Liver (tissue), 9 donors: ENCODE measurements around the gene PARVB. TPM values are rescaled to one million over a fixed set of nuclear protein-coding genes. Genes with fewer than 3 reads are reported as not detected.

ENCODE experiments used
- DNase-seq: peaks from one replicate; pipeline ENCODE4 v3.0.0-alpha.2; 2017; ENCODE audit warnings: low spot score
- H3K27ac ChIP-seq, 2 donors: one replicate each; pipeline ENCODE4 v1.7.0; 2013; ENCODE audit warnings: inconsistent platforms in 2 of 2, low read length in 2 of 2, control low read depth in 1 of 2, low read depth in 1 of 2, mild to moderate bottlenecking in 1 of 2
- H3K27me3 ChIP-seq, 4 donors: one replicate each; pipeline versions ENCODE4 v1.6.1 to v1.7.0; 2013; ENCODE audit warnings: low read length in 3 of 4, inconsistent platforms in 1 of 4, mild to moderate bottlenecking in 1 of 4, moderate library complexity in 1 of 4; ENCODE audit not compliant: control insufficient read depth in 4 of 4, insufficient read depth in 4 of 4
- H3K36me3 ChIP-seq, 4 donors: one replicate each; pipeline versions ENCODE4 v1.6.1 to v1.7.0; 2013; ENCODE audit warnings: low read length in 3 of 4, mild to moderate bottlenecking in 3 of 4, low read depth in 1 of 4, moderate library complexity in 1 of 4; ENCODE audit not compliant: control insufficient read depth in 4 of 4, insufficient read depth in 3 of 4
- H3K4me1 ChIP-seq, 4 donors: one replicate each; pipeline versions ENCODE4 v1.6.1 to v1.7.0; 2013; ENCODE audit warnings: low read length in 3 of 4, mild to moderate bottlenecking in 3 of 4, moderate library complexity in 1 of 4; ENCODE audit not compliant: control insufficient read depth in 4 of 4, insufficient read depth in 4 of 4
- H3K4me3 ChIP-seq, 3 donors: one replicate each; pipeline versions ENCODE4 v1.6.1 to v1.7.0; 2013; ENCODE audit warnings: low read length in 3 of 3, control low read depth in 1 of 3, low read depth in 1 of 3, mild to moderate bottlenecking in 1 of 3
- H3K9ac ChIP-seq, 2 donors: one replicate each; pipeline ENCODE4 v1.7.0; 2013; ENCODE audit warnings: low read length in 2 of 2, mild to moderate bottlenecking in 2 of 2, moderate library complexity in 2 of 2, control low read depth in 1 of 2, low read depth in 1 of 2
- H3K9me3 ChIP-seq, 4 donors: one replicate each; pipeline versions ENCODE4 v1.6.1 to v1.7.0; 2013; ENCODE audit warnings: low read length in 3 of 4; ENCODE audit not compliant: control insufficient read depth in 4 of 4
- CTCF ChIP-seq: fragments of 150-350 bp; IDR thresholded peaks from 2 replicates; pipeline ENCODE4 v1.5.1; 2017; ENCODE audit warnings: improper control_type of control experiment, low read depth, low read length; ENCODE audit not compliant: missing input control
- EGR1 ChIP-seq, 2 donors: IDR thresholded peaks; 2 replicates each; pipeline ENCODE4 v1.6.1; 2016 to 2018; ENCODE audit warnings: antibody characterized with exemption in 2 of 2, low read depth in 2 of 2
- FOXA1 ChIP-seq: IDR thresholded peaks from 2 replicates; pipeline ENCODE4 v1.6.1; 2016; ENCODE audit warnings: antibody characterized with exemption
- FOXA2 ChIP-seq: IDR thresholded peaks from 2 replicates; pipeline ENCODE4 v1.6.1; 2016; ENCODE audit warnings: antibody characterized with exemption
- GABPA ChIP-seq, 2 donors: IDR thresholded peaks in 1 of 2; conservative IDR thresholded peaks in 1 of 2; 2 replicates each; pipeline ENCODE4 v1.6.1; 2016; ENCODE audit warnings: antibody characterized with exemption in 2 of 2, mild to moderate bottlenecking in 1 of 2, moderate library complexity in 1 of 2
- HNF4A ChIP-seq, 2 donors: conservative IDR thresholded peaks; 2 replicates each; pipeline ENCODE4 v1.6.1; 2016; ENCODE audit warnings: antibody characterized with exemption in 2 of 2, mild to moderate bottlenecking in 2 of 2
- HNF4G ChIP-seq: IDR thresholded peaks from 2 replicates; pipeline ENCODE4 v1.6.1; 2016; ENCODE audit warnings: antibody characterized with exemption
- JUND ChIP-seq, 2 donors: IDR thresholded peaks; 2 replicates each; pipeline ENCODE4 v1.6.1; 2016; ENCODE audit warnings: antibody characterized with exemption in 2 of 2
- RAD21 ChIP-seq, 2 donors: IDR thresholded peaks; 2 replicates each; pipeline ENCODE4 v1.6.1; 2016; ENCODE audit warnings: antibody characterized with exemption in 2 of 2, mild to moderate bottlenecking in 2 of 2
- RXRA ChIP-seq, 2 donors: IDR thresholded peaks; 2 replicates each; pipeline ENCODE4 v1.6.1; 2017 to 2018; ENCODE audit warnings: antibody characterized with exemption in 2 of 2, mild to moderate bottlenecking in 1 of 2
- SP1 ChIP-seq: IDR thresholded peaks from 2 replicates; pipeline ENCODE4 v1.6.1; 2018; ENCODE audit warnings: antibody characterized with exemption, mild to moderate bottlenecking
- TAF1 ChIP-seq: conservative IDR thresholded peaks from 2 replicates; pipeline ENCODE4 v1.6.1; 2016; ENCODE audit warnings: antibody characterized with exemption, mild to moderate bottlenecking
- WGBS: extraction: QIAGEN DNeasy Blood & Tissue Kit; methylation state at CpG from one replicate; pipeline ENCODE4 v1.1.7; 2013; 5-methylcytosine and 5-hydroxymethylcytosine counted together
- polyA plus RNA-seq, 2 donors: library from polyadenylated mRNA; stranded (reverse) in 1 of 2; unstranded in 1 of 2; fragments of 200-250 nt in 1 of 2; fragments of >200 nt in 1 of 2; fragmentation: Nextera tagmentation in 1 of 2; extraction: Ambion mirVana in 1 of 2; gene quantifications; one replicate each; pipeline versions ENCODE4 v1.2.1 to v1.2.3, GENCODE V29; 2013 to 2015
- total RNA-seq, 2 donors: library from RNA; depleted of rRNA; stranded (reverse); fragments of >200 nt; gene quantifications; one replicate each; pipeline ENCODE4 v1.2.3, GENCODE V29; 2014
- TF ChIP-seq, protein P1 (sequence below): IDR thresholded peaks from 2 replicates; pipeline ENCODE4 v1.6.1; 2016; ENCODE audit warnings: antibody characterized with exemption, mild to moderate bottlenecking
- TF ChIP-seq, protein P2 (sequence below): IDR thresholded peaks from 2 replicates; pipeline ENCODE4 v1.6.1; 2016; ENCODE audit warnings: antibody characterized with exemption
- TF ChIP-seq, protein P3 (sequence below): IDR thresholded peaks from 2 replicates; pipeline ENCODE4 v1.6.1; 2016; ENCODE audit warnings: antibody characterized with exemption
- TF ChIP-seq, protein P4 (sequence below): IDR thresholded peaks from 2 replicates; pipeline ENCODE4 v1.6.1; 2016; ENCODE audit warnings: antibody characterized with exemption
- donor health status: healthy.
- donor health status: healthy.
- donor health status: healthy.
- donor health status: healthy.
- donor health status: healthy.

PARVB gene
- total and polyA plus RNA-seq, 4 donors = 3.2 to 55.5 (median 17.7) TPM

DNA sequence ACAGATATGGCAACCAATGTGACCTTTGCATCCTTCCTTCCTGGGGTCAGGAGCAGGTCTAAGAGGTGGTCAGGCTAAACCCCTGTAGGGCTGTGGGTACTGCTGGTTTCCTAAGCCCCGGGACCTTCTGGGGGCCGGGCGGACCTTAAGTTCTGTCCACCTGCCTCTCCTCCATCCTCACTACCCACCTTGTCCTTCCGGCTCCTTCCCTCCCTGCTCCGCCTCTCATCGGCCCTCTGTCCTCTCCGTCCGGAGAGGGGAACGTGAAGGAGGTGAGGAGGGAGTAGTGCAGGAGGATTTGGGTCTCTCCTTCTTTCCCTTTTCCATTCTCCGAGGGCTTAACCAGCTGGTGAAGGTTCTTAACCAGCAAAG is 28.3 kb upstream of the PARVB start:
- WGBS = 79% methylated on average over 10 of the region's 10 CpGs
- H3K27me3 ChIP-seq = no peaks in the 10 kb centered on the region
- no peaks in the 10 kb centered on the region for H3K9me3 ChIP-seq
- H3K9ac ChIP-seq = no peak overlapping the region
- H3K36me3 ChIP-seq = peaks cover 9 to 46% (median 31%) of the 10 kb centered on the region in 4 donors
- H3K4me1 ChIP-seq = no peaks in the 10 kb centered on the region
- TF ChIP-seq CTCF (no peak), RAD21 (IDR thresholded peaks at IDR 0.05) (no peak), RXRA (IDR thresholded peaks at IDR 0.05) (no peak), SP1 (no peak), EGR1 (IDR thresholded peaks at IDR 0.05; ENCODE audit: low read depth in 2 of 2) (no peak), TAF1 (no peak), JUND (IDR thresholded peaks at IDR 0.05) (no peak), HNF4G (no peak), GABPA (IDR thresholded peaks at IDR 0.05 in 1 of 2, conservative IDR thresholded peaks at IDR 0.05 in 1 of 2) (no peak), FOXA1 (no peak), FOXA2 (no peak), HNF4A (conservative IDR thresholded peaks at IDR 0.05) (no peak)
- TF ChIP-seq, protein P1, sequence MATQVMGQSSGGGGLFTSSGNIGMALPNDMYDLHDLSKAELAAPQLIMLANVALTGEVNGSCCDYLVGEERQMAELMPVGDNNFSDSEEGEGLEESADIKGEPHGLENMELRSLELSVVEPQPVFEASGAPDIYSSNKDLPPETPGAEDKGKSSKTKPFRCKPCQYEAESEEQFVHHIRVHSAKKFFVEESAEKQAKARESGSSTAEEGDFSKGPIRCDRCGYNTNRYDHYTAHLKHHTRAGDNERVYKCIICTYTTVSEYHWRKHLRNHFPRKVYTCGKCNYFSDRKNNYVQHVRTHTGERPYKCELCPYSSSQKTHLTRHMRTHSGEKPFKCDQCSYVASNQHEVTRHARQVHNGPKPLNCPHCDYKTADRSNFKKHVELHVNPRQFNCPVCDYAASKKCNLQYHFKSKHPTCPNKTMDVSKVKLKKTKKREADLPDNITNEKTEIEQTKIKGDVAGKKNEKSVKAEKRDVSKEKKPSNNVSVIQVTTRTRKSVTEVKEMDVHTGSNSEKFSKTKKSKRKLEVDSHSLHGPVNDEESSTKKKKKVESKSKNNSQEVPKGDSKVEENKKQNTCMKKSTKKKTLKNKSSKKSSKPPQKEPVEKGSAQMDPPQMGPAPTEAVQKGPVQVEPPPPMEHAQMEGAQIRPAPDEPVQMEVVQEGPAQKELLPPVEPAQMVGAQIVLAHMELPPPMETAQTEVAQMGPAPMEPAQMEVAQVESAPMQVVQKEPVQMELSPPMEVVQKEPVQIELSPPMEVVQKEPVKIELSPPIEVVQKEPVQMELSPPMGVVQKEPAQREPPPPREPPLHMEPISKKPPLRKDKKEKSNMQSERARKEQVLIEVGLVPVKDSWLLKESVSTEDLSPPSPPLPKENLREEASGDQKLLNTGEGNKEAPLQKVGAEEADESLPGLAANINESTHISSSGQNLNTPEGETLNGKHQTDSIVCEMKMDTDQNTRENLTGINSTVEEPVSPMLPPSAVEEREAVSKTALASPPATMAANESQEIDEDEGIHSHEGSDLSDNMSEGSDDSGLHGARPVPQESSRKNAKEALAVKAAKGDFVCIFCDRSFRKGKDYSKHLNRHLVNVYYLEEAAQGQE = no peak
- TF ChIP-seq, protein P2, sequence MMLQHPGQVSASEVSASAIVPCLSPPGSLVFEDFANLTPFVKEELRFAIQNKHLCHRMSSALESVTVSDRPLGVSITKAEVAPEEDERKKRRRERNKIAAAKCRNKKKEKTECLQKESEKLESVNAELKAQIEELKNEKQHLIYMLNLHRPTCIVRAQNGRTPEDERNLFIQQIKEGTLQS = no peak
- TF ChIP-seq, protein P3, sequence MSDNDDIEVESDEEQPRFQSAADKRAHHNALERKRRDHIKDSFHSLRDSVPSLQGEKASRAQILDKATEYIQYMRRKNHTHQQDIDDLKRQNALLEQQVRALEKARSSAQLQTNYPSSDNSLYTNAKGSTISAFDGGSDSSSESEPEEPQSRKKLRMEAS = no peak
- TF ChIP-seq, protein P4, sequence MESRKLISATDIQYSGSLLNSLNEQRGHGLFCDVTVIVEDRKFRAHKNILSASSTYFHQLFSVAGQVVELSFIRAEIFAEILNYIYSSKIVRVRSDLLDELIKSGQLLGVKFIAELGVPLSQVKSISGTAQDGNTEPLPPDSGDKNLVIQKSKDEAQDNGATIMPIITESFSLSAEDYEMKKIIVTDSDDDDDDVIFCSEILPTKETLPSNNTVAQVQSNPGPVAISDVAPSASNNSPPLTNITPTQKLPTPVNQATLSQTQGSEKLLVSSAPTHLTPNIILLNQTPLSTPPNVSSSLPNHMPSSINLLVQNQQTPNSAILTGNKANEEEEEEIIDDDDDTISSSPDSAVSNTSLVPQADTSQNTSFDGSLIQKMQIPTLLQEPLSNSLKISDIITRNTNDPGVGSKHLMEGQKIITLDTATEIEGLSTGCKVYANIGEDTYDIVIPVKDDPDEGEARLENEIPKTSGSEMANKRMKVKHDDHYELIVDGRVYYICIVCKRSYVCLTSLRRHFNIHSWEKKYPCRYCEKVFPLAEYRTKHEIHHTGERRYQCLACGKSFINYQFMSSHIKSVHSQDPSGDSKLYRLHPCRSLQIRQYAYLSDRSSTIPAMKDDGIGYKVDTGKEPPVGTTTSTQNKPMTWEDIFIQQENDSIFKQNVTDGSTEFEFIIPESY = no peak
- peak overlapping the region in 1 of 3 donors; percentile 4 for H3K4me3 ChIP-seq
- DNase-seq = no peak
- no peak overlapping the region for H3K27ac ChIP-seq
